Measurements from ENCODE around the gene COTL1.

- TF ChIP-seq CTCF (conservative IDR thresholded peaks at IDR 0.05; ENCODE audit: low read length) (no peak), EZH2phosphoT487 (IDR thresholded peaks at IDR 0.05; ENCODE audit: borderline replicate concordance, low read depth, low read length) (no peak)
These were observed 36.4 kb upstream of the COTL1 start for GRCh38 chr16:84654238-84654637.

All from OCI-LY7 (cell line).